ENCODE data around the gene SIAH1. TPM values are rescaled to one million over a fixed set of nuclear protein-coding genes. Genes with fewer than 3 reads are reported as not detected.

The SIAH1 gene
- total RNA-seq, 1 experiment from 2014 or later, result 10.9 TPM

GRCh38 chr16:48430890-48431289 is 45.7 kb upstream of the SIAH1 start:
- Histone ChIP-seq H3F3A (ENCODE audit: low read length, unreplicated experiment) (no peaks in the 10 kb centered on the region), H3K4me3 (ENCODE audit: low read length) (no peak overlapping the region), H3K4me2 (ENCODE audit: low read length) (no peak overlapping the region), H2AFZ (ENCODE audit: low read length) (no peak overlapping the region), H3K79me2 (ENCODE audit: low read length) (no peaks in the 10 kb centered on the region), H3K27me3 (ENCODE audit: low read length) (no peaks in the 10 kb centered on the region), H3K36me3 (ENCODE audit: low read depth, low read length) (no peaks in the 10 kb centered on the region), H4K20me1 (ENCODE audit: low read length) (no peaks in the 10 kb centered on the region), H3K9me2 (replicated peaks; ENCODE audit: low read length) (no peaks in the 10 kb centered on the region), H3K4me1 (ENCODE audit: insufficient read depth, low read length) (no peaks in the 10 kb centered on the region), H3K27ac (ENCODE audit: low read length) (no peak overlapping the region), H3K9ac (ENCODE audit: low read length) (no peak overlapping the region), H3K9me3 (ENCODE audit: low read length) (no peaks in the 10 kb centered on the region)
- ATAC-seq (no peak), DNase-seq (no peak)
- intact Hi-C loops (cut with micrococcal nuclease), result no loop called here
- ChIA-PET CTCF (no interaction called here), POLR2A (ENCODE audit: unreplicated experiment) (no interaction called here)
- TF ChIP-seq EZH2phosphoT487 (IDR thresholded peaks at IDR 0.05; ENCODE audit: borderline replicate concordance, low read length) (no peak), CTCF (conservative IDR thresholded peaks at IDR 0.05; ENCODE audit: low read depth, low read length) (no peak), EZH2 (IDR thresholded peaks at IDR 0.05; ENCODE audit: low read length, unreplicated experiment) (no peak)
- no TSS peak for BruUV-seq (replicated peaks)

GRCh38 chr16:48426244-48427141 is 41.3 kb upstream of the SIAH1 start:
- H3K36me3 ChIP-seq (ENCODE audit: low read depth, low read length), result no peaks in the 10 kb centered on the region
- no peaks in the 10 kb centered on the region for H3K4me1 ChIP-seq (ENCODE audit: insufficient read depth, low read length)
- H3K27ac ChIP-seq (ENCODE audit: low read length), result no peak overlapping the region
- no peak overlapping the region for H3K4me2 ChIP-seq (ENCODE audit: low read length)
- POLR2A ChIA-PET (ENCODE audit: unreplicated experiment), result no interaction called here
- no TSS peak for BruUV-seq (replicated peaks)
- H3K9me3 ChIP-seq (ENCODE audit: low read length), result no peaks in the 10 kb centered on the region
- no peak overlapping the region for H2AFZ ChIP-seq (ENCODE audit: low read length)
- H3K79me2 ChIP-seq (ENCODE audit: low read length), result no peaks in the 10 kb centered on the region
- H3K27me3 ChIP-seq (ENCODE audit: low read length), result no peaks in the 10 kb centered on the region
- ATAC-seq (peak; percentile 31; the same call in 1 of the 2 replicates), DNase-seq (no peak)
- CTCF ChIA-PET, result no interaction called here
- H4K20me1 ChIP-seq (ENCODE audit: low read length), result no peaks in the 10 kb centered on the region
- intact Hi-C loops (cut with micrococcal nuclease), result no loop called here
- no peak overlapping the region for H3K4me3 ChIP-seq (ENCODE audit: low read length)
- H3K9ac ChIP-seq (ENCODE audit: low read length), result no peak overlapping the region
- no peak for TF ChIP-seq EZH2phosphoT487 (IDR thresholded peaks at IDR 0.05; ENCODE audit: borderline replicate concordance, low read length)
- TF ChIP-seq CTCF (conservative IDR thresholded peaks at IDR 0.05; ENCODE audit: low read depth, low read length), result no peak
- TF ChIP-seq EZH2 (IDR thresholded peaks at IDR 0.05; ENCODE audit: low read length, unreplicated experiment), result no peak
- no peaks in the 10 kb centered on the region for H3K9me2 ChIP-seq (replicated peaks; ENCODE audit: low read length)
- H3F3A ChIP-seq (ENCODE audit: low read length, unreplicated experiment), result no peaks in the 10 kb centered on the region

- Histone ChIP-seq H3K79me2 (ENCODE audit: low read length) (no peaks in the 10 kb centered on the region), H3F3A (ENCODE audit: low read length, unreplicated experiment) (no peaks in the 10 kb centered on the region), H3K4me1 (ENCODE audit: insufficient read depth, low read length) (no peaks in the 10 kb centered on the region), H3K27me3 (ENCODE audit: low read length) (no peaks in the 10 kb centered on the region), H3K9ac (ENCODE audit: low read length) (no peak overlapping the region), H3K36me3 (ENCODE audit: low read depth, low read length) (no peaks in the 10 kb centered on the region), H3K27ac (ENCODE audit: low read length) (no peak overlapping the region), H3K4me3 (ENCODE audit: low read length) (no peak overlapping the region), H3K9me3 (ENCODE audit: low read length) (no peaks in the 10 kb centered on the region), H3K4me2 (ENCODE audit: low read length) (no peak overlapping the region), H3K9me2 (replicated peaks; ENCODE audit: low read length) (no peaks in the 10 kb centered on the region), H4K20me1 (ENCODE audit: low read length) (no peaks in the 10 kb centered on the region), H2AFZ (ENCODE audit: low read length) (no peak overlapping the region)
- ChIA-PET POLR2A (ENCODE audit: unreplicated experiment) (no interaction called here), CTCF (no interaction called here)
- no peak for TF ChIP-seq CTCF (conservative IDR thresholded peaks at IDR 0.05; ENCODE audit: low read depth, low read length)
- no peak for TF ChIP-seq EZH2phosphoT487 (IDR thresholded peaks at IDR 0.05; ENCODE audit: borderline replicate concordance, low read length)
- no peak for TF ChIP-seq EZH2 (IDR thresholded peaks at IDR 0.05; ENCODE audit: low read length, unreplicated experiment)
- no TSS peak for BruUV-seq (replicated peaks)
- no peak for DNase-seq
- intact Hi-C loops (cut with micrococcal nuclease), result no loop called here
- no peak for ATAC-seq
Measured at GRCh38 chr16:48422537-48422936, 37.3 kb upstream of the SIAH1 start.

All from PC-3 (cell line).